ENCODE data around the gene DCHS2.

DNA sequence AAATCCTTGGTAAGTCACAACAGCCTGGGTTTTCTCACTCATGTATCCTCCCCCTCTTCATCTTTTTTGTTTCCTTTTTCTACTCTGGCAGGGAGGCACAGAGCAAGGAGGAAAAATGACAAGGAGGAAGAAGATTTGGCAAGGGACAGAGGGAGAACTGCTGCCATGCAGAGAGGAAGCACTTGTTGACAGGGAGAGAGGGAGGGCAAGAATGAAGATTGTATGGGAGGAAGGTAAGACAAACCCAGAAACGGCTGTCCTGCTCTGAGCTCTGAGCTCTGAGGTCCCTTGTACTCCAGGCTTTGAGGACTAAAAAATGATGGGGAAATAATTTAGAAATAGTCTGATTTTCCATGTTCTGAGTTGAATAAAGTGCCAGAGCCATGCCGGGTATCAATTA is 123.9 kb downstream of the DCHS2 start:
- TF ChIP-seq TAF1 (IDR thresholded peaks at IDR 0.05; ENCODE audit: borderline replicate concordance, insufficient read depth, low read length) = no peak
- TF ChIP-seq POLR2AphosphoS5 (IDR thresholded peaks at IDR 0.05; ENCODE audit: low read depth, low read length) = no peak
